ENCODE results near the gene TSPAN17.

DNA sequence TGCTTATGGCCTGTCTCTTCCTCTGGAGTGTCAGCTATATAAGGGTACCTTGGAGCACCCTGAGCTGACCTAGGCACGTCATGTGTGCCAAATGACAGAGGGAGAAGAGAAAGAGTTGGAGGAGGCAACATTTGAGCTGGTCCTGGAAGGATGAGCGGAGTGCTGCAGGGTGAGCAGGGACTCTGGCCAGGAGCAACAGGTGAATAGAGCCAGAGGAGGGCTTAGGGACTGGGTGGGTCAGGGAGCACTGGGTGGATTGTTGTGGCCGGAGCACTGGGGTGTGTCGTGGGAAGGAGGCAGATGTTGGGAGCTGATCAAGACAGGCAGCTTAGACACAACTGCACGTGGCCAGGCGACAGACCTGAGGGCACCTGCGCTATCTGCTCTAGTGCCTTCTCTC, 43.6 kb downstream of the TSPAN17 start:
- TF ChIP-seq, protein P1, sequence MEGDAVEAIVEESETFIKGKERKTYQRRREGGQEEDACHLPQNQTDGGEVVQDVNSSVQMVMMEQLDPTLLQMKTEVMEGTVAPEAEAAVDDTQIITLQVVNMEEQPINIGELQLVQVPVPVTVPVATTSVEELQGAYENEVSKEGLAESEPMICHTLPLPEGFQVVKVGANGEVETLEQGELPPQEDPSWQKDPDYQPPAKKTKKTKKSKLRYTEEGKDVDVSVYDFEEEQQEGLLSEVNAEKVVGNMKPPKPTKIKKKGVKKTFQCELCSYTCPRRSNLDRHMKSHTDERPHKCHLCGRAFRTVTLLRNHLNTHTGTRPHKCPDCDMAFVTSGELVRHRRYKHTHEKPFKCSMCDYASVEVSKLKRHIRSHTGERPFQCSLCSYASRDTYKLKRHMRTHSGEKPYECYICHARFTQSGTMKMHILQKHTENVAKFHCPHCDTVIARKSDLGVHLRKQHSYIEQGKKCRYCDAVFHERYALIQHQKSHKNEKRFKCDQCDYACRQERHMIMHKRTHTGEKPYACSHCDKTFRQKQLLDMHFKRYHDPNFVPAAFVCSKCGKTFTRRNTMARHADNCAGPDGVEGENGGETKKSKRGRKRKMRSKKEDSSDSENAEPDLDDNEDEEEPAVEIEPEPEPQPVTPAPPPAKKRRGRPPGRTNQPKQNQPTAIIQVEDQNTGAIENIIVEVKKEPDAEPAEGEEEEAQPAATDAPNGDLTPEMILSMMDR (IDR thresholded peaks at IDR 0.05): no peak
- TF ChIP-seq POLR2A (IDR thresholded peaks at IDR 0.05): no peak
